Measurements from ENCODE around the gene EFNA5. TPM values are rescaled to one million over a fixed set of nuclear protein-coding genes. Genes with fewer than 3 reads are reported as not detected.

The EFNA5 gene
- polyA plus RNA-seq, 1 of the 3 experiments (the other 2 are of a cell fraction): 0.81 TPM

GRCh38 chr5:107367939-107368338, 302.8 kb downstream of the EFNA5 start:
- no peaks in the 10 kb centered on the region for H4K20me1 ChIP-seq (ENCODE audit: insufficient read depth)
- ChIA-PET CTCF (no interaction called here), POLR2A (no interaction called here)
- H3K27ac ChIP-seq (ENCODE audit: low read depth in 2 of 2, low read length in 1 of 2): no peak overlapping the region
- no peaks in the 10 kb centered on the region for H3K27me3 ChIP-seq (ENCODE audit: insufficient read depth)
- no peak for DNase-seq
- H3F3A ChIP-seq (replicated peaks; ENCODE audit: insufficient read depth): no peaks in the 10 kb centered on the region
- H3K79me2 ChIP-seq (ENCODE audit: insufficient read depth): no peaks in the 10 kb centered on the region
- no peaks in the 10 kb centered on the region for H3K4me1 ChIP-seq (ENCODE audit: control insufficient read depth in 1 of 2, insufficient read depth in 2 of 2, low read depth in 1 of 2, low read length in 1 of 2)
- 88% methylated on average over 2 of the region's 2 CpGs for WGBS (ENCODE audit: low lambda C conversion rate)
- no peak overlapping the region for H3K4me3 ChIP-seq (ENCODE audit: low read depth in 2 of 2, low read length in 1 of 2)
- no peak for TF ChIP-seq ELF1 (IDR thresholded peaks at IDR 0.05)
- no peak for TF ChIP-seq CTCF (IDR thresholded peaks at IDR 0.05)
- no peak for TF ChIP-seq TCF12 (IDR thresholded peaks at IDR 0.05)
- TF ChIP-seq GATA2 (CRISPR knock-in tag; IDR thresholded peaks at IDR 0.05): no peak
- no peak for TF ChIP-seq EP300 (IDR thresholded peaks at IDR 0.05; ENCODE audit: borderline replicate concordance in 1 of 2, low read depth in 1 of 2, low read length in 1 of 2)
- TF ChIP-seq RAD21 (IDR thresholded peaks at IDR 0.05; ENCODE audit: low read length): no peak
- TF ChIP-seq SIN3A (IDR thresholded peaks at IDR 0.05; ENCODE audit: borderline replicate concordance, low read depth, low read length): no peak
- no peak for TF ChIP-seq CHD2 (IDR thresholded peaks at IDR 0.05; ENCODE audit: low read length, partially characterized antibody)
- TF ChIP-seq NFIC (IDR thresholded peaks at IDR 0.05; ENCODE audit: borderline replicate concordance): no peak
- TF ChIP-seq YY1 (IDR thresholded peaks at IDR 0.05; ENCODE audit: low read depth): no peak
- TF ChIP-seq ZBTB33 (IDR thresholded peaks at IDR 0.05; ENCODE audit: borderline replicate concordance, low read depth): no peak
- TF ChIP-seq TAF1 (IDR thresholded peaks at IDR 0.05; ENCODE audit: borderline replicate concordance, low read depth, low read length): no peak
- no peak for TF ChIP-seq USF1 (IDR thresholded peaks at IDR 0.05; ENCODE audit: borderline replicate concordance, low read depth)
- no peak for TF ChIP-seq IRF3 (IDR thresholded peaks at IDR 0.05; ENCODE audit: low read depth, low read length)
- no peak for TF ChIP-seq EZH2phosphoT487 (IDR thresholded peaks at IDR 0.05; ENCODE audit: borderline replicate concordance, low read depth)
- TF ChIP-seq REST (IDR thresholded peaks at IDR 0.05; ENCODE audit: low read depth, low read length): no peak
- H3K36me3 ChIP-seq (replicated peaks in 1 of 2; ENCODE audit: control insufficient read depth in 1 of 2, insufficient read depth in 2 of 2, low read length in 1 of 2): no peaks in the 10 kb centered on the region
- H2AFZ ChIP-seq (ENCODE audit: low read depth): no peak overlapping the region
- H3K9me3 ChIP-seq: no peaks in the 10 kb centered on the region
- H3K9me2 ChIP-seq: no peaks in the 10 kb centered on the region
- no peak overlapping the region for H3K9ac ChIP-seq
- no peak overlapping the region for H3K4me2 ChIP-seq

Data from SK-N-SH (cell line).